ENCODE data around the gene GRIK3. TPM values are rescaled to one million over a fixed set of nuclear protein-coding genes. Genes with fewer than 3 reads are reported as not detected.

The GRIK3 gene
- polyA plus RNA-seq, 1 donor (not counting 4 experiments of a cell fraction or from before 2014, with no cell fraction given): not detected

DNA sequence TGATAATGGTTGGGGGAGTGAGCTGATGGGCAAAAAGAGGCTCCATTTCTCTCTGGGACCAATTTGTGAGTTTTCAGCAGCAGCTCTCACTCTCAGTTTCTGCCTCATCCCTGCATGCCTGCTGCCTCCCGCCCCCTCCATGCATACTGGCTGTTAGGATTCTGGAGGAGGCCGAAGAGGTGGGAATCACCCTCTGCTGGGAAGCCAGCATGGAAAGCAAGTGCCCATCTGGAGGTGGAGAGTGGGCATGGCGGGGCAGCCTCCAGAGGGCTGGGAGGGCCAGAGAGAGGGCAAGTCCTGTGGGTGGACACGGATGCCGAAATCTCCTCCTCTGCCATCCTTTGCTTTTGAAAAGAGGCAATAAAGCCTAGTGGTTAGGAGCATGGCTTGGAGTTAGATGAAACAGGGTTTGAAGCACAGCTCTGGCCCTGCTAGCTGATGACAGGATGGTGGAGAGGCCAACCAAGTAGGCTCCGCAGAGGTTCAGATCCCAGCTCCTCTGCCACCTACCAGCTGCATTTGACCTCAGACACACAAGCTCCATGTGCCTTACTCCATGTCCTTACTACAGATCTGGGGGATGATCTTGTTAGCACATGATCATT lies 113.4 kb downstream of the GRIK3 start:
- no peaks in the 10 kb centered on the region for H3K36me3 ChIP-seq (ENCODE audit: control insufficient read depth in 2 of 2, extremely low read depth in 1 of 2, insufficient read depth in 2 of 2, low read length in 2 of 2)
- no peaks in the 10 kb centered on the region for H3K27me3 ChIP-seq (ENCODE audit: control insufficient read depth, extremely low read depth, insufficient read depth, low read length)
- no peaks in the 10 kb centered on the region for H3K9me1 ChIP-seq (ENCODE audit: control insufficient read depth, extremely low read depth, insufficient read depth, low read length)
- H3K4me3 ChIP-seq (ENCODE audit: control insufficient read depth in 2 of 3, extremely low read depth in 1 of 3, insufficient read depth in 2 of 3, low read depth in 1 of 3, low read length in 3 of 3): no peak overlapping the region
- dilution Hi-C loops (cut with MboI; ENCODE audit: extremely low pct_ligation_motif_present, low sequenced_read_pairs): no loop called here
- H3K4me1 ChIP-seq (ENCODE audit: control insufficient read depth, extremely low read depth, insufficient read depth, low read length): no peaks in the 10 kb centered on the region
- H3K4me2 ChIP-seq (ENCODE audit: control insufficient read depth, extremely low read depth, insufficient read depth, low read depth, low read length): no peak overlapping the region
- no peaks in the 10 kb centered on the region for H4K20me1 ChIP-seq (ENCODE audit: control insufficient read depth, extremely low read depth, insufficient read depth, low read length)
- H3K79me2 ChIP-seq (ENCODE audit: control insufficient read depth, insufficient read depth, low read length): no peaks in the 10 kb centered on the region
- DNase-seq (ENCODE audit: low read depth, low spot score) (no peak), FAIRE-seq (no peak)
- no peak for TF ChIP-seq EZH2 (IDR thresholded peaks at IDR 0.05; ENCODE audit: low read length)
- TF ChIP-seq, protein P1, sequence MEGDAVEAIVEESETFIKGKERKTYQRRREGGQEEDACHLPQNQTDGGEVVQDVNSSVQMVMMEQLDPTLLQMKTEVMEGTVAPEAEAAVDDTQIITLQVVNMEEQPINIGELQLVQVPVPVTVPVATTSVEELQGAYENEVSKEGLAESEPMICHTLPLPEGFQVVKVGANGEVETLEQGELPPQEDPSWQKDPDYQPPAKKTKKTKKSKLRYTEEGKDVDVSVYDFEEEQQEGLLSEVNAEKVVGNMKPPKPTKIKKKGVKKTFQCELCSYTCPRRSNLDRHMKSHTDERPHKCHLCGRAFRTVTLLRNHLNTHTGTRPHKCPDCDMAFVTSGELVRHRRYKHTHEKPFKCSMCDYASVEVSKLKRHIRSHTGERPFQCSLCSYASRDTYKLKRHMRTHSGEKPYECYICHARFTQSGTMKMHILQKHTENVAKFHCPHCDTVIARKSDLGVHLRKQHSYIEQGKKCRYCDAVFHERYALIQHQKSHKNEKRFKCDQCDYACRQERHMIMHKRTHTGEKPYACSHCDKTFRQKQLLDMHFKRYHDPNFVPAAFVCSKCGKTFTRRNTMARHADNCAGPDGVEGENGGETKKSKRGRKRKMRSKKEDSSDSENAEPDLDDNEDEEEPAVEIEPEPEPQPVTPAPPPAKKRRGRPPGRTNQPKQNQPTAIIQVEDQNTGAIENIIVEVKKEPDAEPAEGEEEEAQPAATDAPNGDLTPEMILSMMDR (optimal IDR thresholded peaks at IDR 0.05 in 1 of 3, IDR thresholded peaks at IDR 0.05 in 1 of 3, conservative IDR thresholded peaks at IDR 0.05 in 1 of 3; ENCODE audit: extremely low read depth in 1 of 3, insufficient read depth in 2 of 3, low read length in 3 of 3): no peak
- H2AFZ ChIP-seq (ENCODE audit: control insufficient read depth, low read length): no peak overlapping the region
- no peak overlapping the region for H3K9ac ChIP-seq (ENCODE audit: control insufficient read depth, extremely low read depth, insufficient read depth, low read length)
- H3K9me3 ChIP-seq (ENCODE audit: control insufficient read depth, low read depth, low read length): no peaks in the 10 kb centered on the region
- no peak overlapping the region for H3K27ac ChIP-seq (ENCODE audit: control insufficient read depth, insufficient read depth, low read length)

DNA sequence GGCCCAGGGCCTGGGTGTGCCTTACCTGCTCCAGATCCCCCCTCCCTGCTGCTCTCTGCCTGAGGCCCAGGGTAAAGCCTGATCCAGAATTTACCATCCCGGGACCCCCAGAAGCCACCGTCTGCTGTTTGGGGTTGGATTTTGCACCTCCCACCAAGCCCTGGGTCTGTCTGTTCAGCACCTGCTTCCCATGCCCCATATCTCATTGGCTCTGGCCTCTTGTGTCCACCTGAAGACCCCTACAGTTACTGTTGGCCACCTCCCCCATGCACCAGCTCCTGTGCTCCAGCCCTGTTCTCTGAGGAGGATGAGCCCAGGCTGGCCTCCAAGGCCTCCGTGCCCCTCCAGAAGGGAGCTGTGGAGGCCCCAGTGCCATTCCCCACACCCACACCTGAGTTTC lies 113.9 kb downstream of the GRIK3 start:
- H2AFZ ChIP-seq (ENCODE audit: control insufficient read depth, low read length): no peak overlapping the region
- no peak for TF ChIP-seq EZH2 (IDR thresholded peaks at IDR 0.05; ENCODE audit: low read length)
- TF ChIP-seq, protein P1 (optimal IDR thresholded peaks at IDR 0.05 in 1 of 3, IDR thresholded peaks at IDR 0.05 in 1 of 3, conservative IDR thresholded peaks at IDR 0.05 in 1 of 3; ENCODE audit: extremely low read depth in 1 of 3, insufficient read depth in 2 of 3, low read length in 3 of 3): no peak
- H3K9ac ChIP-seq (ENCODE audit: control insufficient read depth, extremely low read depth, insufficient read depth, low read length): no peak overlapping the region

More for the DNA sequence above, 113.9 kb downstream of the GRIK3 start:
- Histone ChIP-seq H3K4me1 (ENCODE audit: control insufficient read depth, extremely low read depth, insufficient read depth, low read length) (no peaks in the 10 kb centered on the region), H3K4me3 (ENCODE audit: control insufficient read depth in 2 of 3, extremely low read depth in 1 of 3, insufficient read depth in 2 of 3, low read depth in 1 of 3, low read length in 3 of 3) (no peak overlapping the region), H3K27me3 (ENCODE audit: control insufficient read depth, extremely low read depth, insufficient read depth, low read length) (no peaks in the 10 kb centered on the region), H3K4me2 (ENCODE audit: control insufficient read depth, extremely low read depth, insufficient read depth, low read depth, low read length) (no peak overlapping the region), H3K36me3 (ENCODE audit: control insufficient read depth in 2 of 2, extremely low read depth in 1 of 2, insufficient read depth in 2 of 2, low read length in 2 of 2) (no peaks in the 10 kb centered on the region), H3K79me2 (ENCODE audit: control insufficient read depth, insufficient read depth, low read length) (no peaks in the 10 kb centered on the region), H4K20me1 (ENCODE audit: control insufficient read depth, extremely low read depth, insufficient read depth, low read length) (no peaks in the 10 kb centered on the region), H3K9me3 (ENCODE audit: control insufficient read depth, low read depth, low read length) (no peaks in the 10 kb centered on the region), H3K27ac (ENCODE audit: control insufficient read depth, insufficient read depth, low read length) (no peak overlapping the region), H3K9me1 (ENCODE audit: control insufficient read depth, extremely low read depth, insufficient read depth, low read length) (no peaks in the 10 kb centered on the region)
- DNase-seq (ENCODE audit: low read depth, low spot score) (no peak), FAIRE-seq (no peak)
- dilution Hi-C loops (cut with MboI; ENCODE audit: extremely low pct_ligation_motif_present, low sequenced_read_pairs): no loop called here
